Loucy (cell line): Measurements from ENCODE around the gene COQ10B.

Experiments
- H2AFZ ChIP-seq: fragments of 200-600 bp; sonication (generic); 2 replicates; pipeline ENCODE4 v1.6.0; 2016; ENCODE audit warnings: antibody characterized with exemption, mild to moderate bottlenecking, low read length, moderate library complexity
- H3F3A ChIP-seq: fragments of 200-600 bp; 2 replicates; pipeline ENCODE4 v1.6.0; 2016; ENCODE audit warnings: antibody characterized with exemption, low read depth, mild to moderate bottlenecking
- H3K27me3 ChIP-seq: fragments of 200-600 bp; sonication (generic); 2 replicates; pipeline ENCODE4 v1.6.1; 2014; ENCODE audit warnings: low read length, mild to moderate bottlenecking; ENCODE audit not compliant: insufficient read depth, poor library complexity, severe bottlenecking
- H3K36me3 ChIP-seq: fragments of 200-600 bp; sonication (generic); 2 replicates; pipeline ENCODE4 v1.6.1; 2016; ENCODE audit warnings: low read length; ENCODE audit not compliant: insufficient read depth
- H3K4me1 ChIP-seq: fragments of 200-600 bp; sonication (generic); 2 replicates; pipeline ENCODE4 v1.5.1; 2014; ENCODE audit warnings: low read length, mild to moderate bottlenecking; ENCODE audit not compliant: insufficient read depth, poor library complexity, severe bottlenecking
- H3K4me2 ChIP-seq: fragments of 200-600 bp; sonication (generic); 2 replicates; pipeline ENCODE4 v1.6.0; 2014; ENCODE audit warnings: antibody characterized with exemption, low read length, low read depth, mild to moderate bottlenecking; ENCODE audit not compliant: poor library complexity, severe bottlenecking
- H3K4me3 ChIP-seq: fragments of 200-600 bp; sonication (generic); 2 replicates; pipeline ENCODE4 v1.5.1; 2014; ENCODE audit warnings: low read length, mild to moderate bottlenecking, mixed read lengths; ENCODE audit not compliant: poor library complexity, severe bottlenecking
- H3K79me2 ChIP-seq: fragments of 200-600 bp; sonication (generic); 2 replicates; pipeline ENCODE4 v1.6.1; 2014; ENCODE audit warnings: low read length; ENCODE audit not compliant: insufficient read depth
- H3K9ac ChIP-seq: fragments of 200-600 bp; sonication (generic); 2 replicates; pipeline ENCODE4 v1.6.0; 2014; ENCODE audit warnings: mild to moderate bottlenecking, low read depth, low read length, moderate library complexity; ENCODE audit not compliant: poor library complexity, severe bottlenecking
- H3K9me2 ChIP-seq: fragments of 200-600 bp; sonication (generic); replicated peaks from 2 replicates; pipeline ENCODE4 v1.6.1; 2016; ENCODE audit warnings: low read depth, low read length, mixed read lengths
- H3K9me3 ChIP-seq: fragments of 200-600 bp; sonication (generic); 2 replicates; pipeline ENCODE4 v1.6.1; 2014; ENCODE audit warnings: mild to moderate bottlenecking, antibody characterized with exemption, low read length, low read depth; ENCODE audit not compliant: insufficient read depth
- H4K20me1 ChIP-seq: fragments of 200-600 bp; sonication (generic); 2 replicates; pipeline ENCODE4 v1.6.0; 2014; ENCODE audit warnings: antibody characterized with exemption, low read length, mild to moderate bottlenecking; ENCODE audit not compliant: insufficient read depth, poor library complexity, severe bottlenecking
- CTCF ChIP-seq: fragments of 200-600 bp; sonication (generic); conservative IDR thresholded peaks from 2 replicates; pipeline ENCODE4 v1.5.1; 2014; ENCODE audit warnings: mild to moderate bottlenecking, antibody characterized with exemption, low read length
- EZH2phosphoT487 ChIP-seq: fragments of 200-600 bp; IDR thresholded peaks from 2 replicates; pipeline ENCODE4 v1.6.1; 2018; ENCODE audit warnings: antibody characterized with exemption, mild to moderate bottlenecking, moderate library complexity, borderline replicate concordance

COQ10B gene

GRCh38 chr2:197496695-197497094 is 43.3 kb downstream of the COQ10B start:
- Histone ChIP-seq H3K36me3 (peaks cover 62% of the 10 kb centered on the region), H3K4me3 (peak overlapping the region; percentile 91), H3K9me3 (no peaks in the 10 kb centered on the region), H4K20me1 (peaks cover 78% of the 10 kb centered on the region), H3K4me1 (peaks cover 50% of the 10 kb centered on the region), H3K4me2 (peak overlapping the region; percentile 93), H2AFZ (no peak overlapping the region), H3K79me2 (peaks cover 94% of the 10 kb centered on the region), H3K9ac (peak overlapping the region; percentile 89), H3F3A (no peaks in the 10 kb centered on the region), H3K9me2 (no peaks in the 10 kb centered on the region), H3K27me3 (no peaks in the 10 kb centered on the region)
- TF ChIP-seq CTCF (no peak), EZH2phosphoT487 (no peak)

- H3K36me3 ChIP-seq, result peaks cover 56% of the 10 kb centered on the region
- peaks cover 94% of the 10 kb centered on the region for H3K79me2 ChIP-seq
- H2AFZ ChIP-seq, result no peak overlapping the region
Observed at GRCh38 chr2:197497326-197497725, 44.0 kb downstream of the COQ10B start.

GRCh38 chr2:197498235-197498936 is 45.0 kb downstream of the COQ10B start:
- no peak overlapping the region for H2AFZ ChIP-seq
- H3K27me3 ChIP-seq, result no peaks in the 10 kb centered on the region
- TF ChIP-seq CTCF (no peak), EZH2phosphoT487 (no peak)
- H4K20me1 ChIP-seq, result peaks cover 76% of the 10 kb centered on the region
- H3K9me2 ChIP-seq, result no peaks in the 10 kb centered on the region
- H3F3A ChIP-seq, result no peaks in the 10 kb centered on the region
- H3K4me2 ChIP-seq, result peak overlapping the region; percentile 93
- H3K4me1 ChIP-seq, result peaks cover 57% of the 10 kb centered on the region
- H3K4me3 ChIP-seq, result peak overlapping the region; percentile 91
- peak overlapping the region; percentile 89 for H3K9ac ChIP-seq
- no peaks in the 10 kb centered on the region for H3K9me3 ChIP-seq
- peaks cover 94% of the 10 kb centered on the region for H3K79me2 ChIP-seq
- H3K36me3 ChIP-seq, result peaks cover 46% of the 10 kb centered on the region

More at GRCh38 chr2:197497326-197497725, 44.0 kb downstream of the COQ10B start:
- Histone ChIP-seq H3F3A (no peaks in the 10 kb centered on the region), H3K9me2 (no peaks in the 10 kb centered on the region), H3K9ac (peak overlapping the region; percentile 89), H3K4me2 (peak overlapping the region; percentile 93), H4K20me1 (peaks cover 78% of the 10 kb centered on the region), H3K4me3 (peak overlapping the region; percentile 91), H3K27me3 (no peaks in the 10 kb centered on the region), H3K9me3 (no peaks in the 10 kb centered on the region), H3K4me1 (peaks cover 56% of the 10 kb centered on the region)
- TF ChIP-seq EZH2phosphoT487 (no peak), CTCF (no peak)
